ENCODE results near the gene PDE2A.

- no peak for TF ChIP-seq CTCF (IDR thresholded peaks at IDR 0.05)
- no peak for TF ChIP-seq TCF7L2 (IDR thresholded peaks at IDR 0.05; ENCODE audit: low read depth, low read length)
- TF ChIP-seq POLR2AphosphoS5 (IDR thresholded peaks at IDR 0.05; ENCODE audit: low read depth, low read length): no peak
Measured at GRCh38 chr11:72635309-72635915, 38.8 kb downstream of the PDE2A start.

Measured in Panc1 (cell line).